ENCODE data around the gene HMGCR.

HMGCR gene

DNA sequence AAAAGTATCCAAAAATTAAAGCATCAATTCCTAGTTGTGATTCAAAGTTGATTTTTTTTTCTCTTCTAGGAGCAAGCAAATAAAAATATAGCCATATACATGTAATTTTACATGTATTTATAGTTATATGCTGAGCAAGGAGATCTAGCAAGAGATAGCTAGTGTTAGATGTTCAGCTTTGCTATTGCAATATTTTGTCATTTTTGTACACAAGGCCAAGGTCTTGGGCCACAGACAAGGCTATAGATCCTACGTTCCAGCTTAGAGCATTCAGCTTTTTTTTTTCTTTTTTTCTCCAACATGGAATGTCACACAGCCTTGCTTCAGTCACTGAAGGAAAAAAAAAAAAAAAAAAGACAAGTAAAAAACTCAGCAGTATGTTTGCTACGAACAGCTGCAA, 36.8 kb downstream of the HMGCR start:
- no peak for DNase-seq (ENCODE audit: low spot score)
- in situ Hi-C loops (cut with MboI; ENCODE audit: low sequenced_read_pairs, unreplicated experiment) = no loop called here
- TF ChIP-seq, protein P1, sequence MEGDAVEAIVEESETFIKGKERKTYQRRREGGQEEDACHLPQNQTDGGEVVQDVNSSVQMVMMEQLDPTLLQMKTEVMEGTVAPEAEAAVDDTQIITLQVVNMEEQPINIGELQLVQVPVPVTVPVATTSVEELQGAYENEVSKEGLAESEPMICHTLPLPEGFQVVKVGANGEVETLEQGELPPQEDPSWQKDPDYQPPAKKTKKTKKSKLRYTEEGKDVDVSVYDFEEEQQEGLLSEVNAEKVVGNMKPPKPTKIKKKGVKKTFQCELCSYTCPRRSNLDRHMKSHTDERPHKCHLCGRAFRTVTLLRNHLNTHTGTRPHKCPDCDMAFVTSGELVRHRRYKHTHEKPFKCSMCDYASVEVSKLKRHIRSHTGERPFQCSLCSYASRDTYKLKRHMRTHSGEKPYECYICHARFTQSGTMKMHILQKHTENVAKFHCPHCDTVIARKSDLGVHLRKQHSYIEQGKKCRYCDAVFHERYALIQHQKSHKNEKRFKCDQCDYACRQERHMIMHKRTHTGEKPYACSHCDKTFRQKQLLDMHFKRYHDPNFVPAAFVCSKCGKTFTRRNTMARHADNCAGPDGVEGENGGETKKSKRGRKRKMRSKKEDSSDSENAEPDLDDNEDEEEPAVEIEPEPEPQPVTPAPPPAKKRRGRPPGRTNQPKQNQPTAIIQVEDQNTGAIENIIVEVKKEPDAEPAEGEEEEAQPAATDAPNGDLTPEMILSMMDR (IDR thresholded peaks at IDR 0.05; ENCODE audit: borderline replicate concordance, control extremely low read depth, extremely low read depth, insufficient read depth, missing control alignments) = no peak

DNA sequence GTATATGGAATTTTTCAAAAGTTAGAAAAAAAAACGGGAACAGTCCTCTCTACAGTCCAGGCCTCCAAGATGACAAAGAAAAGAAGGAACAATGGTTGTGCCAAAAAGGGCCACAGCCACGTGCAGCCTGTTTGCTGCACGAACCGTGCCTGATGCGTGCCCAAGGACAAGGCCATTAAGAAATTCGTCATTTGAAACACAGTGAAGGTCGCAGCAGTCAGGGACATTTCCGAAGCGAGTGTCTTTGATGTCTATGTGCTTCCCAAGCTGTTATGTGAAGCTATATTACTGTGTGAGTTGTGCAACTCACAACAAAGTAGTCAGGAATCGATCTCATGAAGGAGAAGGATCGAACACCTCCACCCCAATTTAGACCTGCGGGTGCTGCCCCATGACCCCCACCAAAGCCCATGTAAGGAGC, 37.4 kb downstream of the HMGCR start:
- in situ Hi-C loops (cut with MboI; ENCODE audit: low sequenced_read_pairs, unreplicated experiment) = no loop called here
- TF ChIP-seq, protein P1 (IDR thresholded peaks at IDR 0.05; ENCODE audit: borderline replicate concordance, control extremely low read depth, extremely low read depth, insufficient read depth, missing control alignments) = no peak

DNA sequence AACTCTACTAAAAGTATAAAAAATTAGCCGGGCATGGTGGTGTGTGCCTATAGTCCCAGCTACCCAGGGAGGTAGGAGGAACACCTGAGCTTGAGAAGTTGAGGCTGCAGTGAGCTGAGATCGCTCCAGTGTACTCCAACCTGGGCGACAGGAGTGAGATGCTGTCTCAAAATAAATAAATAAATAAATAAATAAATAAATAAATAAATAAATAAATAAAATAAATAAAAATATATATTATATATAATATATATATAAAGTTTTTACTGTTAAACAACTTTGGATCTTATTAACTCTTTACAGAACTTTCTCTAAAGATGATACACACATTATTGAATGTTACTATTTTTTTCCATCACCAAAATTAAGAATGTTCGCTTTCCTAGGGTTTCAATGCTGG, 38.4 kb downstream of the HMGCR start:
- TF ChIP-seq, protein P1 (IDR thresholded peaks at IDR 0.05; ENCODE audit: borderline replicate concordance, control extremely low read depth, extremely low read depth, insufficient read depth, missing control alignments) = no peak
- DNase-seq (ENCODE audit: low spot score) = no peak
- in situ Hi-C loops (cut with MboI; ENCODE audit: low sequenced_read_pairs, unreplicated experiment) = no loop called here

More for the DNA sequence above, 37.4 kb downstream of the HMGCR start:
- DNase-seq (ENCODE audit: low spot score) = no peak

DNA sequence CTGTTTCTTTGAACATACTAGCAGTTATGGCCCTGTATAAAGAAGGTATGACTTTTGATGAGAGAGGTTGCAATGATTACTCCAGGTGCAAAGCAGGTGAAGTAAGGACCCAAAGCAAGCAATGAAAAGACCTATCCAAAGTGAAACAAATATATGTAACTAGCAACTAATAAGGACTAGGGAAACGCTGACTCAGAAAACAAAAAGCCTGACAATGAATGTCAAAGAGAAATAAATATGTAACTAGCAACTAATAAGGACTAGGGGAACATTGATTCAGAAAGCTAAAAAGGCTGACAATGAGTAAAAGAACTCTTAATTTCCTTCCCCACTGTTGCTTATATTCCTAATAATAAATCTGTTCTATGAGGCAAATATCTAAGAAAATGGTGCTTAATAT, 43.1 kb downstream of the HMGCR start:
- in situ Hi-C loops (cut with MboI; ENCODE audit: low sequenced_read_pairs, unreplicated experiment) = no loop called here
- TF ChIP-seq, protein P1 (IDR thresholded peaks at IDR 0.05; ENCODE audit: borderline replicate concordance, control extremely low read depth, extremely low read depth, insufficient read depth, missing control alignments) = no peak
- no peak for DNase-seq (ENCODE audit: low spot score)

DNA sequence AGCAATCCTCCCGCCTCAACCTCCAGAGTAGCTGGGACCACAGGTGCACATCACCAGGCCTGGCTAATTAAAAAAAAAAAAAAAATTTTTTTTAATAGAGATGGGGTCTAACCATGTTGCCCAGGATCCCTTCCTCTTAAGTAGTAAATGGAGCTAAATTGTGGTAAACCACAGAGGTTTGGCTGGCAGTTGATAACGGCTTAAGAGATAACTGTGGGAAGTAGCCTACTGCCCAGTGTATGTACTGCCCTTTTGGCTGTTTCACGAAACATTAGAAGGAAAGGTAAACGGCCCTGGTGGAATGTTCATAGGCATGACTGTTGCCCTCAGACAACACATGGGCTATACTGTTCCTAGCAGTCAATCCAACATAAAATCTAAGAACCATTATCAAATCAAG, 44.4 kb downstream of the HMGCR start:
- DNase-seq (ENCODE audit: low spot score) = no peak
- in situ Hi-C loops (cut with MboI; ENCODE audit: low sequenced_read_pairs, unreplicated experiment) = no loop called here
- TF ChIP-seq, protein P1 (IDR thresholded peaks at IDR 0.05; ENCODE audit: borderline replicate concordance, control extremely low read depth, extremely low read depth, insufficient read depth, missing control alignments) = no peak

DNA sequence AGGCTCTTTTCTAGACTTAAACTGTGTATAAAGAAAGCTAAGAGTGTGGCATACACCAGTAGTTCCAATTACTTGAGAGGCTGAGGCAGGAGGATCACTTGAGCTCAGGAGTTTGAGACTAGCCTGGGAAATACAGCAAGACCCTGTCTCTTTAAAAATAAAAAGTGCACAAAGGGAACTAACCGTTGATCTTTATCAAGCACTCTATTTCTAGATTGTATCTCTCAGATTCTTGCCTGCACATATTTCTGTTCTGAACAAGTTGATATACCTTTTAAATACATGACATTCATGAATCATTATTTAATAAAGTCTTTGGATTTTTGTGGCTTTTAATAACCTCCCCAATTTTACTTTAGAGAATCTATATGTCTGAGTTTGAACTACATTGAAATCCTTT, 47.2 kb downstream of the HMGCR start:
- DNase-seq (ENCODE audit: low spot score) = no peak
- in situ Hi-C loops (cut with MboI; ENCODE audit: low sequenced_read_pairs, unreplicated experiment) = no loop called here
- TF ChIP-seq, protein P1 (IDR thresholded peaks at IDR 0.05; ENCODE audit: borderline replicate concordance, control extremely low read depth, extremely low read depth, insufficient read depth, missing control alignments) = no peak

DNA sequence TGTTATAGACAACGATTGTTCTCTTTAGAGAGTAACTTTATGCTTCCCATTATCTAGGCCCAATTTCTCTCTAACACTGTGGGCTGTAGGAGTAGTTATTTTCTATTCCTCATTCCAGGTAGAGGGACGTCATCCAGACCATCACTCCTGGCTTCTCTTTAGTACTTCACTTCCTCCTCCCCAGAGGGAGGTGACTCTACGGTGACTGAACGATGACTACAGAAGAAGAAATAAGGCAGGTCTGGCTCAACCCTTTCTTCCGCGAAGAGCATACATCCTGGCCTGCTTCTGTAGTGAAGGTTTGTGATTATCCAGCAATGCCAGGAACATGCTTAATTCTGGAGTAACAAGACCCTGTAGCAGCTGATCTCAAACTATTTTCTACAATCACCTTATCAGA, 50.8 kb downstream of the HMGCR start:
- DNase-seq (ENCODE audit: low spot score) = no peak
- TF ChIP-seq, protein P1 (IDR thresholded peaks at IDR 0.05; ENCODE audit: borderline replicate concordance, control extremely low read depth, extremely low read depth, insufficient read depth, missing control alignments) = no peak
- in situ Hi-C loops (cut with MboI; ENCODE audit: low sequenced_read_pairs, unreplicated experiment) = no loop called here

Measured in GM13976 (cell line).